H1 (cell line): ENCODE measurements around the gene ARHGEF18. TPM values are rescaled to one million over a fixed set of nuclear protein-coding genes. Genes with fewer than 3 reads are reported as not detected.

Experiments used
- CTCF ChIA-PET: fragments of 300-600 bp; sonication (Branson Sonifier 250); formaldehyde crosslinking; loops from one replicate; lab custom pipeline; 2021; ENCODE audit not compliant: partially characterized antibody; lab: Charles Lee
- POLR2A ChIA-PET: fragments of 300-600 bp; sonication (Branson Sonifier 250); formaldehyde crosslinking; loops from one replicate; lab custom pipeline; 2021; ENCODE audit warnings: inconsistent platforms; ENCODE audit not compliant: partially characterized antibody; lab: Charles Lee
- DNase-seq, 2 experiments: peaks; one replicate each; pipeline versions ENCODE4 v3.0.0 to v3.0.0-alpha.2; 2010 to 2022; ENCODE audit warnings: low spot score in 2 of 2, low read depth in 1 of 2, mixed read lengths in 1 of 2
- FAIRE-seq: peaks from 2 replicates; lab custom pipeline; 2011; peaks lifted over from hg19 to GRCh38; lab: Jason Lieb, UNC
- H2AFZ ChIP-seq: 2 replicates; pipeline ENCODE4 v1.8.1; 2012; ENCODE audit warnings: low read length, inconsistent platforms
- H2AK5ac ChIP-seq: 2 replicates; pipeline ENCODE4 v1.6.1; 2013; ENCODE audit warnings: low read depth, low read length
- H2BK120ac ChIP-seq: replicated peaks from 2 replicates; pipeline ENCODE3; 2013; ENCODE audit warnings: low read depth, low read length, inconsistent platforms
- H2BK12ac ChIP-seq: 2 replicates; pipeline ENCODE4 v1.6.1; 2013; ENCODE audit warnings: low read depth, low read length
- H2BK15ac ChIP-seq: 2 replicates; pipeline ENCODE4 v1.6.1; 2013; ENCODE audit warnings: low read length
- H2BK20ac ChIP-seq: 2 replicates; pipeline ENCODE4 v1.6.1; 2013; ENCODE audit warnings: low read length
- H2BK5ac ChIP-seq: 2 replicates; pipeline ENCODE4 v1.6.1; 2013; ENCODE audit warnings: low read depth, low read length
- H3K14ac ChIP-seq: 2 replicates; pipeline ENCODE4 v1.6.1; 2013; ENCODE audit warnings: inconsistent platforms; ENCODE audit not compliant: insufficient read length
- H3K18ac ChIP-seq: 2 replicates; pipeline ENCODE4 v1.6.1; 2013; ENCODE audit warnings: low read length; ENCODE audit errors: extremely low read depth
- H3K23ac ChIP-seq: 2 replicates; pipeline ENCODE4 v1.6.1; 2013; ENCODE audit warnings: inconsistent platforms; ENCODE audit not compliant: insufficient read length
- H3K23me2 ChIP-seq: 2 replicates; pipeline ENCODE4 v1.6.1; 2013; ENCODE audit warnings: low read depth, low read length
- H3K27ac ChIP-seq: 2 replicates; pipeline ENCODE4 v1.6.1; 2011; ENCODE audit warnings: low read depth, low read length, inconsistent platforms
- H3K27me3 ChIP-seq, 4 experiments: replicated peaks in 1 of 4; 1 replicate in 1 of 4; 2 replicates in 3 of 4; pipeline versions ENCODE4 v1.6.1 to v1.8.1; 2011 to 2013; ENCODE audit warnings: low read length in 3 of 4, mild to moderate bottlenecking in 3 of 4, inconsistent platforms in 2 of 4, mixed read lengths in 2 of 4, moderate library complexity in 1 of 4; ENCODE audit not compliant: control insufficient read depth in 3 of 4, insufficient read depth in 3 of 4; ENCODE audit errors: extremely low read depth in 1 of 4
- H3K36me3 ChIP-seq, 4 experiments: 2 replicates each; pipeline versions ENCODE4 v1.6.1 to v1.8.1; 2011 to 2013; ENCODE audit warnings: mild to moderate bottlenecking in 4 of 4, low read length in 3 of 4, moderate library complexity in 2 of 4, control low read depth in 1 of 4, inconsistent platforms in 1 of 4; ENCODE audit not compliant: insufficient read depth in 4 of 4, control insufficient read depth in 2 of 4
- H3K4ac ChIP-seq: replicated peaks from 2 replicates; pipeline ENCODE3; 2013; ENCODE audit warnings: low read length, low read depth, mixed read lengths, inconsistent platforms; ENCODE audit not compliant: insufficient read length
- H3K4me1 ChIP-seq, 4 experiments: replicated peaks in 1 of 4; 1 replicate in 1 of 4; 2 replicates in 3 of 4; pipeline versions ENCODE4 v1.6.1 to v1.8.1; 2011 to 2013; ENCODE audit warnings: low read length in 3 of 4, inconsistent platforms in 2 of 4, mixed read lengths in 1 of 4; ENCODE audit not compliant: insufficient read depth in 4 of 4, control insufficient read depth in 3 of 4
- H3K4me2 ChIP-seq, 2 experiments: 2 replicates each; pipeline versions ENCODE4 v1.6.1 to v1.8.1; 2011 to 2013; ENCODE audit warnings: low read depth in 2 of 2, low read length in 2 of 2, control low read depth in 1 of 2, inconsistent platforms in 1 of 2, mild to moderate bottlenecking in 1 of 2; ENCODE audit not compliant: insufficient read depth in 1 of 2
- H3K4me3 ChIP-seq, 4 experiments: fragments of 200-600, 300-600 bp in 1 of 4; sonication (generic), shearing (Covaris generic), sonication (Bioruptor Twin) in 1 of 4; 2 replicates each; pipeline versions ENCODE4 v1.5.1 to v1.8.1; 2011 to 2016; ENCODE audit warnings: low read length in 4 of 4, low read depth in 3 of 4, control low read depth in 2 of 4, inconsistent platforms in 2 of 4, mild to moderate bottlenecking in 2 of 4, mixed read lengths in 1 of 4, moderate library complexity in 1 of 4; ENCODE audit not compliant: insufficient read depth in 2 of 4; ENCODE audit errors: extremely low read depth in 1 of 4
- H3K56ac ChIP-seq: replicated peaks from 2 replicates; pipeline ENCODE3; 2013; ENCODE audit warnings: low read depth, mild to moderate bottlenecking, mixed read lengths, low read length, inconsistent platforms; ENCODE audit not compliant: insufficient read length
- H3K79me1 ChIP-seq: 2 replicates; pipeline ENCODE4 v1.6.1; 2013; ENCODE audit warnings: low read depth, low read length, control low read depth
- H3K79me2 ChIP-seq, 2 experiments: 2 replicates each; pipeline versions ENCODE4 v1.6.1 to v1.8.1; 2012 to 2013; ENCODE audit warnings: low read length in 2 of 2, mild to moderate bottlenecking in 2 of 2, inconsistent platforms in 1 of 2; ENCODE audit not compliant: insufficient read depth in 2 of 2, control insufficient read depth in 1 of 2
- H3K9ac ChIP-seq, 4 experiments: replicated peaks in 1 of 4; 1 replicate in 1 of 4; 2 replicates in 3 of 4; pipeline versions ENCODE4 v1.6.1 to v1.8.1; 2011 to 2013; ENCODE audit warnings: low read depth in 3 of 4, low read length in 3 of 4, control low read depth in 2 of 4, mild to moderate bottlenecking in 2 of 4, moderate library complexity in 2 of 4, inconsistent platforms in 1 of 4; ENCODE audit errors: extremely low read depth in 1 of 4
- H3K9me3 ChIP-seq, 2 experiments: 2 replicates each; pipeline versions ENCODE4 v1.6.1 to v1.8.1; 2012 to 2013; ENCODE audit warnings: mild to moderate bottlenecking in 2 of 2, moderate library complexity in 2 of 2, control low read depth in 1 of 2, inconsistent platforms in 1 of 2, low read depth in 1 of 2, low read length in 1 of 2, mixed read lengths in 1 of 2; ENCODE audit not compliant: insufficient read depth in 2 of 2
- H4K20me1 ChIP-seq, 2 experiments: replicated peaks in 1 of 2; 2 replicates each; pipeline versions ENCODE3 to v1.8.1; 2011 to 2013; ENCODE audit warnings: inconsistent platforms in 2 of 2, low read length in 2 of 2, mild to moderate bottlenecking in 1 of 2; ENCODE audit not compliant: insufficient read depth in 2 of 2, control insufficient read depth in 1 of 2
- H4K5ac ChIP-seq: 2 replicates; pipeline ENCODE4 v1.6.1; 2013; ENCODE audit warnings: low read length, low read depth, mixed read lengths, inconsistent platforms; ENCODE audit not compliant: insufficient read length
- H4K8ac ChIP-seq: 2 replicates; pipeline ENCODE4 v1.8.0; 2013; ENCODE audit warnings: mild to moderate bottlenecking, moderate library complexity, low read length, inconsistent platforms; ENCODE audit not compliant: insufficient read depth; ENCODE audit errors: extremely low read depth
- H4K91ac ChIP-seq: replicated peaks from 2 replicates; pipeline ENCODE3; 2013; ENCODE audit warnings: low read length, mixed read lengths, inconsistent platforms; ENCODE audit not compliant: insufficient read length
- CBX8 ChIP-seq: fragments of 300-800, 300-1000 bp; sonication (generic); IDR thresholded peaks from 2 replicates; pipeline ENCODE4 v1.7.1; 2016; ENCODE audit warnings: low read depth, low read length, borderline replicate concordance
- CHD1 ChIP-seq: IDR thresholded peaks from 2 replicates; pipeline ENCODE4 v1.6.1; 2012; ENCODE audit warnings: low read depth, low read length, improper control_type of control experiment
- EGR1 ChIP-seq: IDR thresholded peaks from 2 replicates; pipeline ENCODE4 v1.6.1; 2011; ENCODE audit warnings: low read depth, low read length, borderline replicate concordance
- FOSL1 ChIP-seq: IDR thresholded peaks from 2 replicates; pipeline ENCODE4 v1.6.1; 2011; ENCODE audit warnings: mild to moderate bottlenecking, low read depth, low read length, moderate library complexity; ENCODE audit not compliant: insufficient read depth
- KDM1A ChIP-seq: fragments of 200-600, 300-600 bp; sonication (generic); IDR thresholded peaks from 2 replicates; pipeline ENCODE4 v1.7.1; 2016; ENCODE audit warnings: mild to moderate bottlenecking, low read length, borderline replicate concordance
- KDM4A ChIP-seq: IDR thresholded peaks from one replicate; pipeline ENCODE4 v1.7.1; 2012; ENCODE audit warnings: low read depth, mild to moderate bottlenecking, moderate library complexity, low read length, inconsistent platforms; ENCODE audit not compliant: severe bottlenecking
- POLR2A ChIP-seq, 2 experiments: IDR thresholded peaks; 1 replicate in 1 of 2; 2 replicates in 1 of 2; pipeline ENCODE4 v1.6.1; 2011; ENCODE audit warnings: low read depth in 2 of 2, low read length in 2 of 2, mild to moderate bottlenecking in 2 of 2; ENCODE audit errors: control extremely low read depth in 1 of 2
- POLR2AphosphoS5 ChIP-seq: IDR thresholded peaks from 2 replicates; pipeline ENCODE4 v1.6.1; 2011; ENCODE audit warnings: low read depth, low read length
- WGBS, 2 experiments: shearing (Covaris generic) in 1 of 2; methylation state at CpG; one replicate each; pipeline versions ENCODE4 v1.1.6 to v1.1.7; 2013 to 2015; ENCODE audit warnings: low lambda C conversion rate in 2 of 2, mixed read lengths in 2 of 2, inconsistent platforms in 1 of 2, low coverage in 1 of 2, missing lambda C conversion rate in 1 of 2; ENCODE audit not compliant: insufficient replicate concordance in 2 of 2, insufficient coverage in 1 of 2, insufficient read length in 1 of 2; ENCODE audit errors: extremely low coverage in 1 of 2, missing lambda C conversion rate in 1 of 2; 5-methylcytosine and 5-hydroxymethylcytosine counted together
- polyA plus RNA-seq, 7 experiments: library from polyadenylated mRNA; depleted of rRNA in 3 of 7; stranded (reverse) in 5 of 7; unstranded in 2 of 7; fragments of >200 nt in 5 of 7; fragments of 200-250 nt in 2 of 7; gene quantifications; 1 replicate in 5 of 7; 2 replicates in 1 of 7; 4 replicates in 1 of 7; pipeline versions ENCODE4 v1.2.1 to v1.2.3, GENCODE V29; 2011 to 2013; ENCODE audit warnings: missing spikeins in 2 of 7, mixed read lengths in 2 of 7
- total RNA-seq: library from RNA; stranded (reverse); fragmentation: NEBNext Ultra II Directional; extraction: Animal tissue kit (Norgen Biotek cat#: 25700); gene quantifications from 2 replicates; pipeline ENCODE4 v1.2.1, GENCODE V29; 2021
- TF ChIP-seq, protein P1 (sequence below): IDR thresholded peaks from 2 replicates; pipeline ENCODE4 v1.6.1; 2012; ENCODE audit warnings: inconsistent platforms
- TF ChIP-seq, protein P2 (sequence below), 3 experiments: IDR thresholded peaks; 1 replicate in 2 of 3; 2 replicates in 1 of 3; pipeline versions ENCODE4 v1.5.1 to v1.6.1; 2011; ENCODE audit warnings: low read length in 3 of 3, mild to moderate bottlenecking in 3 of 3, inconsistent platforms in 2 of 3, low read depth in 1 of 3, moderate library complexity in 1 of 3; ENCODE audit not compliant: insufficient read depth in 1 of 3; ENCODE audit errors: control extremely low read depth in 1 of 3

ARHGEF18 gene
- total and polyA plus RNA-seq, 2 of the 8 experiments (the other 6 are each of a cell fraction or from before 2014, with no cell fraction given): 12.2 to 35.9 TPM

DNA sequence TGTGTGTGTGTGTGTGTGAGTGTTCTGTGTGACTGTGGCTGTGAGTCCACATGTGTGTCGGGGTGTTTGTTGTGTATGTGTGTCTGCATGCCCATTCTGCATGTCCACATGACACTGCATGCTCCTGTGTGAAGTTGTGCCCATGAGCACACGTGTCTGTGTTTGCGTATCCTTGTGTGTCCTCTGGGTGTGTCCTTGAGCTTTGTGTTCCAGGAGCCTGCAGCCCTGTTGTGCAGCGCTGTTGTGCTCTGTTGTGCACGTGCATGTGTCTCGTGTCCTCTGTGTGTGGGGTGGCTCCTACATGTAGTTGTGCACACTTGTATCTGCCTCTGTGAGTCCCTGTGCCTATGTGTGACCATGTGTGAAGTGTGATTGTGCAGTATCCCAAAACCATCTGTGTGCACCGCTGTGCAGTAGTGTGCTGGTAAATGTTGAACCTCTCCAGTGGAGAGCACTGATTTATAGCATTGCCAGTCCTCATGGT lies 2.2 kb upstream of the ARHGEF18 start:
- Histone ChIP-seq H4K8ac (0 out of 2 replicates have a peak overlapping the region, but pooled peaks have one; percentile 25), H3K14ac (no peak overlapping the region), H2BK120ac (no peak overlapping the region), H3K23me2 (no peaks in the 10 kb centered on the region), H3K9ac (no peak overlapping the region), H3K56ac (no peak overlapping the region), H3K4me3 (no peak overlapping the region), H4K91ac (no peak overlapping the region), H4K20me1 (no peaks in the 10 kb centered on the region), H2AK5ac (no peak overlapping the region), H3K9me3 (peaks cover 4 to 9% of the 10 kb centered on the region in 2 experiments; a peak in 2 of 4 replicates), H3K23ac (no peak overlapping the region), H3K27me3 (no peaks in the 10 kb centered on the region; a peak in 1 of 7 replicates), H3K79me1 (no peaks in the 10 kb centered on the region), H2BK20ac (no peak overlapping the region), H2BK15ac (peak overlapping the region; percentile 75; the same call in 1 of the 2 replicates), H3K4me1 (no peaks in the 10 kb centered on the region), H3K4ac (peak overlapping the region; percentile 53), H2AFZ (no peak overlapping the region), H3K18ac (no peak overlapping the region), H3K4me2 (no peak overlapping the region), H3K79me2 (no peaks in the 10 kb centered on the region), H4K5ac (no peak overlapping the region), H3K27ac (no peak overlapping the region), H2BK12ac (no peak overlapping the region), H2BK5ac (no peak overlapping the region), H3K36me3 (no peaks in the 10 kb centered on the region)
- FAIRE-seq (no peak), DNase-seq (no peak)
- CTCF ChIA-PET: interaction anchor here (0.9 to 1.8 kb wide), 2 partner anchors 8 to 17 kb away, joined by 3 to 5 read pairs; no protein-coding TSS in a partner anchor
- TF ChIP-seq POLR2AphosphoS5 (no peak), KDM1A (no peak), CBX8 (no peak), FOSL1 (no peak), KDM4A (no peak), POLR2A (IDR thresholded peaks at IDR 0.05; ENCODE audit: control extremely low read depth in 1 of 2, low read depth in 2 of 2, low read length in 2 of 2) (no peak), EGR1 (no peak), CHD1 (no peak)
- TF ChIP-seq, protein P1, sequence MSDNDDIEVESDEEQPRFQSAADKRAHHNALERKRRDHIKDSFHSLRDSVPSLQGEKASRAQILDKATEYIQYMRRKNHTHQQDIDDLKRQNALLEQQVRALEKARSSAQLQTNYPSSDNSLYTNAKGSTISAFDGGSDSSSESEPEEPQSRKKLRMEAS: no peak
- TF ChIP-seq, protein P2, sequence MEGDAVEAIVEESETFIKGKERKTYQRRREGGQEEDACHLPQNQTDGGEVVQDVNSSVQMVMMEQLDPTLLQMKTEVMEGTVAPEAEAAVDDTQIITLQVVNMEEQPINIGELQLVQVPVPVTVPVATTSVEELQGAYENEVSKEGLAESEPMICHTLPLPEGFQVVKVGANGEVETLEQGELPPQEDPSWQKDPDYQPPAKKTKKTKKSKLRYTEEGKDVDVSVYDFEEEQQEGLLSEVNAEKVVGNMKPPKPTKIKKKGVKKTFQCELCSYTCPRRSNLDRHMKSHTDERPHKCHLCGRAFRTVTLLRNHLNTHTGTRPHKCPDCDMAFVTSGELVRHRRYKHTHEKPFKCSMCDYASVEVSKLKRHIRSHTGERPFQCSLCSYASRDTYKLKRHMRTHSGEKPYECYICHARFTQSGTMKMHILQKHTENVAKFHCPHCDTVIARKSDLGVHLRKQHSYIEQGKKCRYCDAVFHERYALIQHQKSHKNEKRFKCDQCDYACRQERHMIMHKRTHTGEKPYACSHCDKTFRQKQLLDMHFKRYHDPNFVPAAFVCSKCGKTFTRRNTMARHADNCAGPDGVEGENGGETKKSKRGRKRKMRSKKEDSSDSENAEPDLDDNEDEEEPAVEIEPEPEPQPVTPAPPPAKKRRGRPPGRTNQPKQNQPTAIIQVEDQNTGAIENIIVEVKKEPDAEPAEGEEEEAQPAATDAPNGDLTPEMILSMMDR (IDR thresholded peaks at IDR 0.05; ENCODE audit: control extremely low read depth in 1 of 3, insufficient read depth in 1 of 3, low read depth in 1 of 3, low read length in 3 of 3): no peak
- 88% methylated on average over 7 of the region's 7 CpGs; no CpG with 5 or more reads in 1 of the 2 experiments for WGBS, 2 experiments
- POLR2A ChIA-PET: no interaction called here
